ENCODE measurements around the gene TTC7B.

GRCh38 chr14:90608929-90609341 lies 207.3 kb downstream of the TTC7B start:
- TF ChIP-seq POLR2A (IDR thresholded peaks at IDR 0.05): no peak
- no peak for TF ChIP-seq CTCF (IDR thresholded peaks at IDR 0.05)
- TF ChIP-seq POLR2AphosphoS5 (IDR thresholded peaks at IDR 0.05): no peak

Data from prostate gland (tissue), 2 donors.